Right ventricle myocardium inferior (tissue), 1 donor: ENCODE results near the gene ACTR3. TPM values are rescaled to one million over a fixed set of nuclear protein-coding genes. Genes with fewer than 3 reads are reported as not detected.

Experiments
- total RNA-seq: library from RNA; stranded (reverse); fragmentation: NEBNext Ultra II Directional; extraction: Animal tissue kit (Norgen Biotek cat#: 25700); gene quantifications from one replicate; pipeline ENCODE4 v1.2.1, GENCODE V29; 2021
- donor health status: DM: no; HTN: yes; CAD: no; lungs with severe emphysema.

The ACTR3 gene
- total RNA-seq, 1 donor from 2014 or later = 115 TPM

Other genes with a start within 250 kb of the ACTR3 start
- gene SLC35F5, start 133.4 kb upstream of the ACTR3 start, total RNA-seq = 54.0 TPM